ENCODE measurements around the gene CPA5. TPM values are rescaled to one million over a fixed set of nuclear protein-coding genes. Genes with fewer than 3 reads are reported as not detected.

The CPA5 gene
- total RNA-seq, 2 experiments from 2014 or later = not detected

GRCh38 chr7:130388671-130389070 lies 44.1 kb downstream of the CPA5 start:
- ChIA-PET POLR2A (no interaction called here), CTCF (no interaction called here)
- no peak for ATAC-seq (ENCODE audit: poor library complexity)
- Histone ChIP-seq H3K36me3 (ENCODE audit: insufficient read depth, low read length) (no peaks in the 10 kb centered on the region), H3K27me3 (ENCODE audit: control insufficient read depth in 1 of 2, insufficient read depth in 2 of 2, low read length in 2 of 2) (no peaks in the 10 kb centered on the region), H3K9me3 (ENCODE audit: control insufficient read depth in 1 of 2, insufficient read depth in 1 of 2, low read length in 2 of 2) (peaks cover 0 to 9% of the 10 kb centered on the region in 2 experiments), H3K27ac (ENCODE audit: low read depth in 1 of 2, low read length in 2 of 2) (no peak overlapping the region), H3K4me3 (ENCODE audit: low read length) (no peak overlapping the region), H3K4me1 (ENCODE audit: insufficient read depth, low read length) (no peaks in the 10 kb centered on the region)
- Mint-ChIP-seq H3K4me3 (no peak overlapping the region), H3K4me1 (ENCODE audit: low read depth) (peaks cover 19% of the 10 kb centered on the region), H3K9me3 (no peaks in the 10 kb centered on the region), H3K27me3 (no peaks in the 10 kb centered on the region), H3K27ac (no peak overlapping the region), H3K36me3 (ENCODE audit: low read depth) (no peaks in the 10 kb centered on the region)
- no peak for DNase-seq
- intact Hi-C loops (cut with DNase I, micrococcal nuclease) = no loop called here
- no peak for TF ChIP-seq CTCF (IDR thresholded peaks at IDR 0.05)

- Histone ChIP-seq H3K9me3 (ENCODE audit: control insufficient read depth in 1 of 2, insufficient read depth in 1 of 2, low read length in 2 of 2) (no peaks in the 10 kb centered on the region), H3K27ac (ENCODE audit: low read depth in 1 of 2, low read length in 2 of 2) (no peak overlapping the region), H3K36me3 (ENCODE audit: insufficient read depth, low read length) (no peaks in the 10 kb centered on the region), H3K4me1 (ENCODE audit: insufficient read depth, low read length) (peaks cover 12% of the 10 kb centered on the region), H3K27me3 (ENCODE audit: control insufficient read depth in 1 of 2, insufficient read depth in 2 of 2, low read length in 2 of 2) (no peaks in the 10 kb centered on the region), H3K4me3 (ENCODE audit: low read length) (no peak overlapping the region)
- no peak overlapping the region for H3K4me3 Mint-ChIP-seq
- ATAC-seq (ENCODE audit: poor library complexity) (no peak), DNase-seq (no peak)
- intact Hi-C loops (cut with DNase I, micrococcal nuclease) = no loop called here
- CTCF ChIA-PET = no interaction called here
- no peak overlapping the region for H3K27ac Mint-ChIP-seq
- no peaks in the 10 kb centered on the region for H3K9me3 Mint-ChIP-seq
- H3K4me1 Mint-ChIP-seq (ENCODE audit: low read depth) = peaks cover 37% of the 10 kb centered on the region
- TF ChIP-seq CTCF (IDR thresholded peaks at IDR 0.05) = no peak
- POLR2A ChIA-PET = no interaction called here
- no peaks in the 10 kb centered on the region for H3K27me3 Mint-ChIP-seq
- H3K36me3 Mint-ChIP-seq (ENCODE audit: low read depth) = no peaks in the 10 kb centered on the region
These were observed 45.9 kb downstream of the CPA5 start for GRCh38 chr7:130390486-130390885.

GRCh38 chr7:130393101-130393561 lies 48.5 kb downstream of the CPA5 start:
- POLR2A ChIA-PET = interaction anchor here (0.9 kb wide), 1 partner anchor 24 kb away, joined by 3 read pairs; no protein-coding TSS in a partner anchor
- Mint-ChIP-seq H3K27ac (peak overlapping the region; percentile 82), H3K27me3 (no peaks in the 10 kb centered on the region), H3K36me3 (ENCODE audit: low read depth) (peaks cover 5% of the 10 kb centered on the region), H3K4me1 (ENCODE audit: low read depth) (peaks cover 41% of the 10 kb centered on the region), H3K9me3 (no peaks in the 10 kb centered on the region), H3K4me3 (no peak overlapping the region)
- no peaks in the 10 kb centered on the region for H3K27me3 ChIP-seq (ENCODE audit: control insufficient read depth in 1 of 2, insufficient read depth in 2 of 2, low read length in 2 of 2)
- CTCF ChIA-PET = interaction anchor here (0.9 kb wide), 1 partner anchor 109 kb away, joined by 3 read pairs; no protein-coding TSS in a partner anchor
- intact Hi-C loops (cut with DNase I, micrococcal nuclease) = no loop called here
- no peaks in the 10 kb centered on the region for H3K36me3 ChIP-seq (ENCODE audit: insufficient read depth, low read length)
- no peak for DNase-seq
- no peak overlapping the region for H3K4me3 ChIP-seq (ENCODE audit: low read length)
- no peak for ATAC-seq (ENCODE audit: poor library complexity)
- TF ChIP-seq CTCF (IDR thresholded peaks at IDR 0.05) = no peak
- H3K4me1 ChIP-seq (ENCODE audit: insufficient read depth, low read length) = peaks cover 12% of the 10 kb centered on the region
- no peaks in the 10 kb centered on the region for H3K9me3 ChIP-seq (ENCODE audit: control insufficient read depth in 1 of 2, insufficient read depth in 1 of 2, low read length in 2 of 2)
- no peak overlapping the region for H3K27ac ChIP-seq (ENCODE audit: low read depth in 1 of 2, low read length in 2 of 2)

All from CD4-positive, alpha-beta T cell (primary cell).